DMS 273 treated with DMSO at 0.1 percent for 48 hours (cell line): ENCODE measurements around the gene CLEC2D.
"Not testable (repeated sequence)": the region's sequence is repeated elsewhere in the genome, so short reads cannot be mapped to it uniquely, and the experiment has no call there.

Experiments
- DNase-seq: peaks from one replicate; lab custom pipeline; 2025; lab: John Stamatoyannopoulos, UW

Gene CLEC2D

GRCh38 chr12:9699898-9700605, 30.5 kb downstream of the CLEC2D start:
- no peak for DNase-seq

- no peak for DNase-seq
These were observed 31.1 kb downstream of the CLEC2D start for GRCh38 chr12:9700606-9700956.

GRCh38 chr12:9701380-9702154, 32.1 kb downstream of the CLEC2D start:
- no peak for DNase-seq

- DNase-seq = no peak
These were observed 32.7 kb downstream of the CLEC2D start for GRCh38 chr12:9702255-9702654.

GRCh38 chr12:9704561-9704960, 35.0 kb downstream of the CLEC2D start:
- not testable (repeated sequence) for DNase-seq

GRCh38 chr12:9706086-9706685, 36.7 kb downstream of the CLEC2D start:
- DNase-seq = no peak

GRCh38 chr12:9707356-9707755, 37.8 kb downstream of the CLEC2D start:
- no peak for DNase-seq

- no peak for DNase-seq
These were observed 38.6 kb downstream of the CLEC2D start for GRCh38 chr12:9707864-9708808.

GRCh38 chr12:9708853-9709252, 39.3 kb downstream of the CLEC2D start:
- DNase-seq = no peak

GRCh38 chr12:9710584-9711375, 41.3 kb downstream of the CLEC2D start:
- DNase-seq = no peak

- DNase-seq = no peak
These were observed 42.2 kb downstream of the CLEC2D start for GRCh38 chr12:9711664-9712063.

- DNase-seq = not testable (repeated sequence)
These were observed 43.6 kb downstream of the CLEC2D start for GRCh38 chr12:9713032-9713558.

GRCh38 chr12:9717070-9717925, 47.8 kb downstream of the CLEC2D start:
- no peak for DNase-seq

GRCh38 chr12:9718968-9719367, 49.5 kb downstream of the CLEC2D start:
- no peak for DNase-seq

- DNase-seq = no peak
These were observed 50.3 kb downstream of the CLEC2D start for GRCh38 chr12:9719790-9720189.

- no peak for DNase-seq
These were observed 52.0 kb downstream of the CLEC2D start for GRCh38 chr12:9721394-9722092.

- no peak for DNase-seq
These were observed 54.5 kb downstream of the CLEC2D start for GRCh38 chr12:9724023-9724422.

- DNase-seq = no peak
These were observed 55.8 kb downstream of the CLEC2D start for GRCh38 chr12:9725213-9725870.

GRCh38 chr12:9727813-9728212, 58.3 kb downstream of the CLEC2D start:
- no peak for DNase-seq
